AG04450 (cell line): ENCODE data around the gene DIP2B. TPM values are rescaled to one million over a fixed set of nuclear protein-coding genes. Genes with fewer than 3 reads are reported as not detected.

Experiments
- CTCF ChIA-PET: fragments of 300-600, 350-600 bp; formaldehyde crosslinking; extraction: SDS; loops from one replicate; lab custom pipeline; 2022; ENCODE audit warnings: antibody characterized with exemption, inconsistent platforms; lab: Charles Lee
- POLR2A ChIA-PET: fragments of 350-600 bp; formaldehyde crosslinking; extraction: SDS; loops from one replicate; lab custom pipeline; 2021; ENCODE audit warnings: antibody characterized with exemption, inconsistent platforms; lab: Yijun Ruan, JAX
- DNase-seq: peaks from one replicate; pipeline ENCODE4 v3.0.0-alpha.2; 2011; ENCODE audit warnings: low read depth, low spot score
- H3K27ac ChIP-seq: one replicate; pipeline ENCODE4 v1.5.1; 2012; ENCODE audit warnings: low read depth, low read length, control low read depth
- H3K27me3 ChIP-seq: one replicate; pipeline ENCODE4 v1.6.0; 2012; ENCODE audit warnings: low read length; ENCODE audit not compliant: control insufficient read depth, insufficient read depth
- H3K4me3 ChIP-seq: 2 replicates; pipeline ENCODE4 v1.5.1; 2011; ENCODE audit warnings: mild to moderate bottlenecking, low read depth, low read length, control low read depth
- H3K9me3 ChIP-seq: 2 replicates; pipeline ENCODE4 v1.5.1; 2012; ENCODE audit warnings: low read length; ENCODE audit not compliant: control insufficient read depth, insufficient read depth
- CTCF ChIP-seq: IDR thresholded peaks from 2 replicates; pipeline ENCODE4 v1.5.1; 2011; ENCODE audit warnings: low read depth, low read length, control low read depth, inconsistent platforms
- polyA plus RNA-seq: library from polyadenylated mRNA; depleted of rRNA; stranded (reverse); fragments of >200 nt; gene quantifications from 2 replicates; pipeline ENCODE4 v1.2.3, GENCODE V29; 2011

Gene DIP2B
- polyA plus RNA-seq, 1 experiment: 22.0 TPM

GRCh38 chr12:50642761-50643160 is 138.0 kb downstream of the DIP2B start:
- POLR2A ChIA-PET: interaction anchor here (0.5 kb wide), 1 partner anchor 17 kb away, joined by 5 read pairs; no protein-coding TSS in a partner anchor
- Histone ChIP-seq H3K27me3 (no peaks in the 10 kb centered on the region), H3K4me3 (no peak overlapping the region), H3K27ac (no peak overlapping the region), H3K9me3 (no peaks in the 10 kb centered on the region)
- no peak for TF ChIP-seq CTCF
- CTCF ChIA-PET: interaction anchor here (1.6 kb wide), 1 partner anchor 138 kb away, joined by 6 read pairs; the partner anchor contains the start of gene DIP2B
- no peak for DNase-seq

GRCh38 chr12:50647031-50647430 is 142.2 kb downstream of the DIP2B start:
- DNase-seq: no peak
- H3K4me3 ChIP-seq: no peak overlapping the region
- H3K27ac ChIP-seq: no peak overlapping the region
- CTCF ChIA-PET: no interaction called here
- no peak for TF ChIP-seq CTCF
- H3K27me3 ChIP-seq: no peaks in the 10 kb centered on the region
- H3K9me3 ChIP-seq: no peaks in the 10 kb centered on the region
- POLR2A ChIA-PET: no interaction called here

- Histone ChIP-seq H3K9me3 (no peaks in the 10 kb centered on the region), H3K4me3 (no peak overlapping the region), H3K27ac (no peak overlapping the region), H3K27me3 (no peaks in the 10 kb centered on the region)
- ChIA-PET CTCF (no interaction called here), POLR2A (no interaction called here)
- no peak for DNase-seq
- TF ChIP-seq CTCF: no peak
Observed at GRCh38 chr12:50647479-50647878, 142.7 kb downstream of the DIP2B start.

GRCh38 chr12:50650285-50650684 is 145.5 kb downstream of the DIP2B start:
- no peak overlapping the region for H3K4me3 ChIP-seq
- H3K27ac ChIP-seq: no peak overlapping the region
- ChIA-PET CTCF (no interaction called here), POLR2A (no interaction called here)
- no peaks in the 10 kb centered on the region for H3K27me3 ChIP-seq
- DNase-seq: no peak
- TF ChIP-seq CTCF: no peak
- H3K9me3 ChIP-seq: no peaks in the 10 kb centered on the region

- ChIA-PET POLR2A (interaction anchor here (0.5 kb wide), 1 partner anchor 47 kb away, joined by 3 read pairs; no protein-coding TSS in a partner anchor), CTCF (interaction anchor here (0.8 to 2.0 kb wide), 2 partner anchors 17 to 151 kb away, joined by 3 to 5 read pairs; partner anchors contain the start of gene DIP2B)
- TF ChIP-seq CTCF: no peak
- Histone ChIP-seq H3K27ac (no peak overlapping the region), H3K9me3 (no peaks in the 10 kb centered on the region), H3K27me3 (no peaks in the 10 kb centered on the region), H3K4me3 (no peak overlapping the region)
- DNase-seq: no peak
Observed at GRCh38 chr12:50655374-50655921, 150.7 kb downstream of the DIP2B start.
